GM12874 (cell line): ENCODE measurements around the gene C10orf120.

Experiments used
- CTCF ChIP-seq: IDR thresholded peaks from 2 replicates; pipeline ENCODE4 v1.5.1; 2011; ENCODE audit warnings: low read depth, mild to moderate bottlenecking, control low read depth, low read length, moderate library complexity; ENCODE audit not compliant: insufficient read depth

C10orf120 gene

GRCh38 chr10:122699796-122700455 is at the start of gene C10orf120:
Gene C10orf120, minus strand, starts transcription at chr10:122699846. Its CDS starts 56 bp downstream, at chr10:122699790.
- no peak for TF ChIP-seq CTCF

GRCh38 chr10:122748496-122748895 is 48.9 kb upstream of the C10orf120 start:
- no peak for TF ChIP-seq CTCF

- TF ChIP-seq CTCF, result no peak
These were observed 46.8 kb upstream of the C10orf120 start for GRCh38 chr10:122746408-122746807.

GRCh38 chr10:122744257-122744656 is 44.6 kb upstream of the C10orf120 start:
- TF ChIP-seq CTCF, result no peak

- TF ChIP-seq CTCF, result no peak
These were observed 41.0 kb upstream of the C10orf120 start for GRCh38 chr10:122740640-122741039.

GRCh38 chr10:122738031-122738430 is 38.4 kb upstream of the C10orf120 start:
- no peak for TF ChIP-seq CTCF

GRCh38 chr10:122733931-122734665 is 34.5 kb upstream of the C10orf120 start:
- no peak for TF ChIP-seq CTCF
